ENCODE data around the gene TXNRD3.

DNA sequence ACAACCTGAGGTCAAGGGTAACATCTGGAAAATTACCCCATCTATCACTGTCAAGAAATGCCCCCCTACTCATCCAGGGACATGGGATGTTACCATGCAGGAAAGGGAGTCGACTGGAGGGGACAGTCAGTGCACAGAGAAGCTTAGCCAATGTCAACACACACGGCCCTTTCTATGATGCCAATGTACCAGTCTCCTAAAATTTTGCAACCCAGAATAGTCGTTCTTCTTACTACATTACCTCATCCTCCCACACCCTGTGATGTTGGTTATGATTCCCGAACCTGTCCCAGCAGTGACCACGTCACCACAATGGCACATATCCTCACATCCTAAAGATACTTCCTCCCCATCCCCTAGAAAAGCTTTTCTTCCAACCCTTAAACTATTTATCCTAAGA lies 20.1 kb downstream of the TXNRD3 start:
- TF ChIP-seq, protein P1, sequence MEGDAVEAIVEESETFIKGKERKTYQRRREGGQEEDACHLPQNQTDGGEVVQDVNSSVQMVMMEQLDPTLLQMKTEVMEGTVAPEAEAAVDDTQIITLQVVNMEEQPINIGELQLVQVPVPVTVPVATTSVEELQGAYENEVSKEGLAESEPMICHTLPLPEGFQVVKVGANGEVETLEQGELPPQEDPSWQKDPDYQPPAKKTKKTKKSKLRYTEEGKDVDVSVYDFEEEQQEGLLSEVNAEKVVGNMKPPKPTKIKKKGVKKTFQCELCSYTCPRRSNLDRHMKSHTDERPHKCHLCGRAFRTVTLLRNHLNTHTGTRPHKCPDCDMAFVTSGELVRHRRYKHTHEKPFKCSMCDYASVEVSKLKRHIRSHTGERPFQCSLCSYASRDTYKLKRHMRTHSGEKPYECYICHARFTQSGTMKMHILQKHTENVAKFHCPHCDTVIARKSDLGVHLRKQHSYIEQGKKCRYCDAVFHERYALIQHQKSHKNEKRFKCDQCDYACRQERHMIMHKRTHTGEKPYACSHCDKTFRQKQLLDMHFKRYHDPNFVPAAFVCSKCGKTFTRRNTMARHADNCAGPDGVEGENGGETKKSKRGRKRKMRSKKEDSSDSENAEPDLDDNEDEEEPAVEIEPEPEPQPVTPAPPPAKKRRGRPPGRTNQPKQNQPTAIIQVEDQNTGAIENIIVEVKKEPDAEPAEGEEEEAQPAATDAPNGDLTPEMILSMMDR (IDR thresholded peaks at IDR 0.05; ENCODE audit: borderline replicate concordance, extremely low read depth, low read length, poor library complexity, severe bottlenecking), result no peak
- no peak for TF ChIP-seq EZH2 (IDR thresholded peaks at IDR 0.05; ENCODE audit: borderline replicate concordance, low read depth, low read length, severe bottlenecking)
